ENCODE measurements around the gene ARG1.
"Not testable (repeated sequence)": the region's sequence is repeated elsewhere in the genome, so short reads cannot be mapped to it uniquely, and the experiment has no call there.

ARG1 gene

GRCh38 chr6:131572686-131573415 is at the start of gene ARG1:
Gene ARG1, plus strand, starts transcription at chr6:131573226. Its CDS starts 57 bp downstream, at chr6:131573283.
- no peak for TF ChIP-seq POLR2A (IDR thresholded peaks at IDR 0.05; ENCODE audit: low read depth, low read length)
- DNase-seq (ENCODE audit: insufficient read length, low spot score) = no peak
- no peak for FAIRE-seq

- no peak for FAIRE-seq
- DNase-seq (ENCODE audit: insufficient read length, low spot score) = no peak
- TF ChIP-seq POLR2A (IDR thresholded peaks at IDR 0.05; ENCODE audit: low read depth, low read length) = no peak
Measured at GRCh38 chr6:131523988-131524673, 48.9 kb upstream of the ARG1 start.

GRCh38 chr6:131524695-131525336 is 48.2 kb upstream of the ARG1 start:
- no peak for TF ChIP-seq POLR2A (IDR thresholded peaks at IDR 0.05; ENCODE audit: low read depth, low read length)
- DNase-seq (ENCODE audit: insufficient read length, low spot score) (no peak), FAIRE-seq (no peak)

- not testable (repeated sequence) for DNase-seq (ENCODE audit: insufficient read length, low spot score); FAIRE-seq
Measured at GRCh38 chr6:131530936-131531335, 42.1 kb upstream of the ARG1 start.

- not testable (repeated sequence) for DNase-seq (ENCODE audit: insufficient read length, low spot score); FAIRE-seq
Measured at GRCh38 chr6:131531681-131532080, 41.3 kb upstream of the ARG1 start.

GRCh38 chr6:131532580-131533039 is 40.4 kb upstream of the ARG1 start:
- no peak for FAIRE-seq
- TF ChIP-seq POLR2A (IDR thresholded peaks at IDR 0.05; ENCODE audit: low read depth, low read length) = no peak
- peak; percentile 2 for DNase-seq (ENCODE audit: insufficient read length, low spot score)

GRCh38 chr6:131538615-131539014 is 34.4 kb upstream of the ARG1 start:
- not testable (repeated sequence) for FAIRE-seq; DNase-seq (ENCODE audit: insufficient read length, low spot score)

GRCh38 chr6:131545317-131545716 is 27.7 kb upstream of the ARG1 start:
- no peak for DNase-seq (ENCODE audit: insufficient read length, low spot score)
- no peak for FAIRE-seq
- no peak for TF ChIP-seq POLR2A (IDR thresholded peaks at IDR 0.05; ENCODE audit: low read depth, low read length)

- TF ChIP-seq POLR2A (IDR thresholded peaks at IDR 0.05; ENCODE audit: low read depth, low read length) = no peak
- no peak for FAIRE-seq
- DNase-seq (ENCODE audit: insufficient read length, low spot score) = no peak
Measured at GRCh38 chr6:131547488-131547887, 25.5 kb upstream of the ARG1 start.

- FAIRE-seq = no peak
- no peak for DNase-seq (ENCODE audit: insufficient read length, low spot score)
- TF ChIP-seq POLR2A (IDR thresholded peaks at IDR 0.05; ENCODE audit: low read depth, low read length) = no peak
Measured at GRCh38 chr6:131548441-131548840, 24.6 kb upstream of the ARG1 start.

- TF ChIP-seq POLR2A (IDR thresholded peaks at IDR 0.05; ENCODE audit: low read depth, low read length) = no peak
- FAIRE-seq (no peak), DNase-seq (ENCODE audit: insufficient read length, low spot score) (no peak)
Measured at GRCh38 chr6:131549811-131550210, 23.2 kb upstream of the ARG1 start.

GRCh38 chr6:131551902-131552301 is 21.1 kb upstream of the ARG1 start:
- no peak for TF ChIP-seq POLR2A (IDR thresholded peaks at IDR 0.05; ENCODE audit: low read depth, low read length)
- no peak for DNase-seq (ENCODE audit: insufficient read length, low spot score)
- no peak for FAIRE-seq

GRCh38 chr6:131552572-131552971 is 20.5 kb upstream of the ARG1 start:
- no peak for FAIRE-seq

GRCh38 chr6:131555992-131556391 is 17.0 kb upstream of the ARG1 start:
- DNase-seq (ENCODE audit: insufficient read length, low spot score) = no peak
- no peak for TF ChIP-seq POLR2A (IDR thresholded peaks at IDR 0.05; ENCODE audit: low read depth, low read length)
- no peak for FAIRE-seq

More at GRCh38 chr6:131552572-131552971, 20.5 kb upstream of the ARG1 start:
- DNase-seq (ENCODE audit: insufficient read length, low spot score) = no peak
- no peak for TF ChIP-seq POLR2A (IDR thresholded peaks at IDR 0.05; ENCODE audit: low read depth, low read length)

- DNase-seq (ENCODE audit: insufficient read length, low spot score) = no peak
- no peak for TF ChIP-seq POLR2A (IDR thresholded peaks at IDR 0.05; ENCODE audit: low read depth, low read length)
- FAIRE-seq = no peak
Measured at GRCh38 chr6:131558922-131559321, 14.1 kb upstream of the ARG1 start.
